ENCODE results near the gene PALLD.

Gene PALLD

DNA sequence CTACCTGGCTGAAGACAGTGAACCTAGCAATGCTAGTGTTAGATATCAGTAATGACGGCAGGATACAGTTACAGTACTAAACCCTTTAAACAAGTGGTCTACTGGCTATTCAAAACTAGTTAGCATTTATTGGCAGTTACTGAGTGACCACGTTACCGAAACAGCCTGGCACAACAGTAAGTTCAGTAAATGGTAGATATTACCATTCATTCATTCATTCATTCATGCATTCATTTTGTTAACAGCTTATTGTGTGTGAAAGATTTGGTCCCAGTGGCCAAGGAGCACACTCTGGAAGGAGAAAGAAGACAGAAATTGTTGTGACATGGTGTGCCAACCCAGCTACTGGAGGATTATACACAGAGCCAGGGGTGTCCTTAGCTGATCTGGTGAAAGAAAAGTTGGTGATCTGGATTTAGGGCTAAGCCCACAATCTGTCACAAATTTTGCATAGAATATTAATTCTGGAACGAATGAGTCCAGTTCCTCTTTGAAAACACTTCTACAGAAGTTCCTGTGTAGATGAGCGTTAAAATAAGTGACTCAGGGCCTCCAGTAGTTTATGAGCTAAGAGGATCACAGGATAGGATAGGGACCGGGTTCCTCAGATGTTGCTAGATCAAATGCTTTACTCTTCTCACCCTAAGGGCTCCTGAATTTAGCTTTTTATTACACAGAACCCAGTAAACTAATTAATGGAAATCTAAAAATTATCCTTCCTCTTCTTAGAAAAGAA is 334.1 kb downstream of the PALLD start:
- H3K27ac ChIP-seq: peak overlapping the region; percentile 67; the same call in 1 of the 2 replicates
- no peaks in the 10 kb centered on the region for H3K36me3 ChIP-seq
- peak overlapping the region; percentile 93 for H3K4me3 ChIP-seq (ENCODE audit: low read depth, low read length)
- H3K27me3 ChIP-seq (ENCODE audit: insufficient read depth, low read depth, severe bottlenecking): no peaks in the 10 kb centered on the region
- DNase-seq: peak; percentile 25
- no peaks in the 10 kb centered on the region for H3K9me3 ChIP-seq (ENCODE audit: severe bottlenecking)
- TF ChIP-seq, protein P1, sequence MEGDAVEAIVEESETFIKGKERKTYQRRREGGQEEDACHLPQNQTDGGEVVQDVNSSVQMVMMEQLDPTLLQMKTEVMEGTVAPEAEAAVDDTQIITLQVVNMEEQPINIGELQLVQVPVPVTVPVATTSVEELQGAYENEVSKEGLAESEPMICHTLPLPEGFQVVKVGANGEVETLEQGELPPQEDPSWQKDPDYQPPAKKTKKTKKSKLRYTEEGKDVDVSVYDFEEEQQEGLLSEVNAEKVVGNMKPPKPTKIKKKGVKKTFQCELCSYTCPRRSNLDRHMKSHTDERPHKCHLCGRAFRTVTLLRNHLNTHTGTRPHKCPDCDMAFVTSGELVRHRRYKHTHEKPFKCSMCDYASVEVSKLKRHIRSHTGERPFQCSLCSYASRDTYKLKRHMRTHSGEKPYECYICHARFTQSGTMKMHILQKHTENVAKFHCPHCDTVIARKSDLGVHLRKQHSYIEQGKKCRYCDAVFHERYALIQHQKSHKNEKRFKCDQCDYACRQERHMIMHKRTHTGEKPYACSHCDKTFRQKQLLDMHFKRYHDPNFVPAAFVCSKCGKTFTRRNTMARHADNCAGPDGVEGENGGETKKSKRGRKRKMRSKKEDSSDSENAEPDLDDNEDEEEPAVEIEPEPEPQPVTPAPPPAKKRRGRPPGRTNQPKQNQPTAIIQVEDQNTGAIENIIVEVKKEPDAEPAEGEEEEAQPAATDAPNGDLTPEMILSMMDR (IDR thresholded peaks at IDR 0.05; ENCODE audit: low read depth, low read length): no peak

DNA sequence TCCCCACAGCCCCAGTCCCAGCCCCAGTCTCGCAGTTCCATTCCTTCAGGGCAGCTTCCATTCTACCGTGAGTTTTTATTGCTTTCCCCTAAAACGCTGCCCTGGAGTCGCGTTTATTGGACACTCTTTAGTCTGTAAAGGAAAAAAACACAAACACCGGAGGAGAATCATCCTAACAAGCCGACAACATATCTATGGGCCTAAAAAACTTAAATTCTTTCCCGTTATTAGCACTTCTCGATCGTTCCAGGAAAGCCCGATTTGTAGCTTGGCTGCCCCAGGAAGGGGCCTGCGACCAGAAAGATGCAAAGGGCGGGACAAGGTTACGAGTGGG is 334.7 kb downstream of the PALLD start:
- TF ChIP-seq, protein P1 (IDR thresholded peaks at IDR 0.05; ENCODE audit: low read depth, low read length): no peak
- no peak for DNase-seq
- H3K27me3 ChIP-seq (ENCODE audit: insufficient read depth, low read depth, severe bottlenecking): no peaks in the 10 kb centered on the region
- peak overlapping the region; percentile 67 for H3K27ac ChIP-seq
- peak overlapping the region; percentile 93 for H3K4me3 ChIP-seq (ENCODE audit: low read depth, low read length)
- H3K9me3 ChIP-seq (ENCODE audit: severe bottlenecking): no peaks in the 10 kb centered on the region
- H3K36me3 ChIP-seq: no peaks in the 10 kb centered on the region

DNA sequence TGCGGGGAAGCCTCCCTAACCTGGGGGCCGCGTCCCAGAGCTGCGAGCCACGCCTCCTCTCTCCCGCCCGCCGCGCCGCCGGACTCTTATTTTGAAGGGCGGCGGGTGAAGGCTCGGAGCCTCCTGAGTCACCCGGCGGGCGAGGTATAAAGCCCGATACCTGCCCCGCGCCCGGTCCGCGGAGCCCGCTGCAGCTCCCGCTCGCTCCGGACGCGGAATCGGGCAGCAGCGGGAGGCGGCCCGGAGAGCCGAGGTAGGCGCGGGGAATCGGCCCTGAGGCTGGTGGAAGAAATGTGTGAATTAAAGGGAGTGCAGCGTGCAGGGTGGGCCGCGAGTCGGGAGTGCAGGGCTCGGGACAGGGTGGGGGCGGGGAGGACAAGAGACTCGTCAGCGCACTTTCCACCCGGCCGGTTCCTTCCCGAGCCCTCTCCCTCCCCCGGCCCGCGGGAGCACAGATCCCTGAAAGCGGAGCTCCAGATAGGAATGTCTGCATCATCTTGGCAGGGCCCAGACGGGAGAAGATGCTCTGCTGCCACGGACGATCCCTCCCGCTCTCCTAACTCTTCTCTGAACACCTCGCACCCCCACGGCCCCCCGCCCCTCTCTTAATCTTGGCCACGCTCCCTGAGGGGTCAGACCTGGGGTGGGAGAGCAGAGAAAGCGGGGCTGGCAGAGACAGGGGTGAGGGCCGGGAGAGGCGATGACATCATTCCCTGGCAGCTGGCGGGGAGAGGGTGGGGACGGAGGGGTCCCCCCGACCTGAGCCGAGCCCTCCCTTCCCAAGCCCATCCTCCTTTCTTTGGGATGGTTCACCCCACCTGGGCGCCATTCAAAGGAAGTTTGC is 335.3 kb downstream of the PALLD start:
- Histone ChIP-seq H3K36me3 (no peaks in the 10 kb centered on the region), H3K27me3 (ENCODE audit: insufficient read depth, low read depth, severe bottlenecking) (no peaks in the 10 kb centered on the region), H3K4me3 (ENCODE audit: low read depth, low read length) (peak overlapping the region; percentile 93), H3K27ac (peak overlapping the region; percentile 67), H3K9me3 (ENCODE audit: severe bottlenecking) (no peaks in the 10 kb centered on the region)
- TF ChIP-seq, protein P1 (IDR thresholded peaks at IDR 0.05; ENCODE audit: low read depth, low read length): no peak
- DNase-seq: peak; percentile 82

DNA sequence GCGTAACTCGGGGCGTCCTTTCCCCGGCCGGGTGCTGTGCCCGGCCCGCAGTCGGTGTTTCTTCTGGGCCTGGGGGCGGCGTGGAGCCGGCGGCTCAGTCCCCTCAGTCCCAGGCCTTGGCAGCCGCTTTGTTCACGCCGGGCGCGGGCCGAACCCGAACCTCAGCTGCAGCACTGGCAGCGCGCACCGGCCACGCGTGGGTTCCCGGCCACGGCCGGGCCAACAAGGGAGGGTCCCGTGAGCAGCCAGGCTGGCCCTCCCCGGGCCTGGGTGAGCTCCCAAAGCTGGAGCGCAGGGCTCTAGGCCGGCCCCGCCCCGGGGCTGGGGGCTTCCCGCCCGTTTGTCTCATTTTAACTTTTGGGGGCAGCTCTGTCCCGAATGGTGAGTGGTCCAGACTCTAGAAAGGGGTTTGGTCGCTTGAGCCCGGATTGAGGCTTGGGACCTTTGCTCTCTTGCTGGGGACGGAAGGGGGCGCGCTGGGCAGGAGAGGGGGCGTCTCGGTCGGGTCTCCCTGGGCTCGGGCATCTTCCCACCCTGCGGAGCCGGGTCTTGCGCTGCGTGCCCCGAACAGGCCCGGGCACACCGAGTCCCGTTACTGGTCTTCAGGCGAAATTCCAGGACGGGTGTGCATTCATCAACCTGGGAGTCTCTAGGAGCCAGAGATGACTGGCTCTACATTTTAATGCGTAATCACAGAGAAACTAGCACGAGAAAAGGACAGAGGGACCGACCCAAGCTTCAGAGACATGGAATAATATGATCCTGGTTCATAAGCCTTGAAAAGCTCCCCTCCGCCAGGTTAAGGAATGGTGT is 336.1 kb downstream of the PALLD start:
- H3K9me3 ChIP-seq (ENCODE audit: severe bottlenecking): no peaks in the 10 kb centered on the region

DNA sequence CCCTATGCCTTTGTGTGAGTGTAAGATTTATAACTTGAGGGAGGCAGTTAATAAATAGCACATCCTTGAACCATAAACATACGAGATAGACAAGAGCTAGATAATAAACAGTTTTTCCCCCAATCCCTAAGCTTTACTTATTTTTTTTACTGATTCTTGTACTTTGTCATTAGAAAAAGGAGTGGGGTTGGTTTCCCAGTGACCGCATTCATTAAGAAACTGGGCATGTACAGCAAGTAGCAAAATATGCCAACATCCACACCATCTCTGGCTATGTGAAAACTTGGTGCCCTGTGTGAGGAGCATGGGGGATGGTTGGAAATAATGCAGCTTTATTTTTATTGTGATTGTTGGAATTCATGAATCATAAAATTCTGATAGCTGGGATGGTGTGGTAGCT is 337.0 kb downstream of the PALLD start:
- Histone ChIP-seq H3K36me3 (no peaks in the 10 kb centered on the region), H3K9me3 (ENCODE audit: severe bottlenecking) (no peaks in the 10 kb centered on the region), H3K4me3 (ENCODE audit: low read depth, low read length) (no peak overlapping the region), H3K27ac (no peak overlapping the region), H3K27me3 (ENCODE audit: insufficient read depth, low read depth, severe bottlenecking) (no peaks in the 10 kb centered on the region)
- no peak for DNase-seq
- TF ChIP-seq, protein P1 (IDR thresholded peaks at IDR 0.05; ENCODE audit: low read depth, low read length): no peak

More for the DNA sequence above, 336.1 kb downstream of the PALLD start:
- Histone ChIP-seq H3K27ac (peak overlapping the region; percentile 67), H3K4me3 (ENCODE audit: low read depth, low read length) (peak overlapping the region; percentile 93), H3K36me3 (no peaks in the 10 kb centered on the region), H3K27me3 (ENCODE audit: insufficient read depth, low read depth, severe bottlenecking) (no peaks in the 10 kb centered on the region)
- peak; percentile 23 for DNase-seq
- TF ChIP-seq, protein P1 (IDR thresholded peaks at IDR 0.05; ENCODE audit: low read depth, low read length): 0 out of 2 replicates have a peak, but pooled peaks have one; percentile 15

Data from WERI-Rb-1 (cell line).